AG04450 (cell line): ENCODE results near the gene TGM3. TPM values are rescaled to one million over a fixed set of nuclear protein-coding genes. Genes with fewer than 3 reads are reported as not detected.

Experiments
- CTCF ChIA-PET: fragments of 300-600, 350-600 bp; formaldehyde crosslinking; extraction: SDS; loops from one replicate; lab custom pipeline; 2022; ENCODE audit warnings: antibody characterized with exemption, inconsistent platforms; lab: Charles Lee
- POLR2A ChIA-PET: fragments of 350-600 bp; formaldehyde crosslinking; extraction: SDS; loops from one replicate; lab custom pipeline; 2021; ENCODE audit warnings: antibody characterized with exemption, inconsistent platforms; lab: Yijun Ruan, JAX
- DNase-seq: peaks from one replicate; pipeline ENCODE4 v3.0.0-alpha.2; 2011; ENCODE audit warnings: low read depth, low spot score
- H3K27ac ChIP-seq: one replicate; pipeline ENCODE4 v1.5.1; 2012; ENCODE audit warnings: low read depth, low read length, control low read depth
- H3K27me3 ChIP-seq: one replicate; pipeline ENCODE4 v1.6.0; 2012; ENCODE audit warnings: low read length; ENCODE audit not compliant: control insufficient read depth, insufficient read depth
- H3K4me3 ChIP-seq: 2 replicates; pipeline ENCODE4 v1.5.1; 2011; ENCODE audit warnings: mild to moderate bottlenecking, low read depth, low read length, control low read depth
- H3K9me3 ChIP-seq: 2 replicates; pipeline ENCODE4 v1.5.1; 2012; ENCODE audit warnings: low read length; ENCODE audit not compliant: control insufficient read depth, insufficient read depth
- CTCF ChIP-seq: IDR thresholded peaks from 2 replicates; pipeline ENCODE4 v1.5.1; 2011; ENCODE audit warnings: low read depth, low read length, control low read depth, inconsistent platforms
- polyA plus RNA-seq: library from polyadenylated mRNA; depleted of rRNA; stranded (reverse); fragments of >200 nt; gene quantifications from 2 replicates; pipeline ENCODE4 v1.2.3, GENCODE V29; 2011

Gene TGM3
- polyA plus RNA-seq, 1 experiment, result not detected

- no peak for DNase-seq
- TF ChIP-seq CTCF, result no peak
- peaks cover 8% of the 10 kb centered on the region for H3K27me3 ChIP-seq
- H3K27ac ChIP-seq, result no peak overlapping the region
- H3K9me3 ChIP-seq, result no peaks in the 10 kb centered on the region
- CTCF ChIA-PET, result no interaction called here
- no peak overlapping the region for H3K4me3 ChIP-seq
- POLR2A ChIA-PET, result no interaction called here
Observed at GRCh38 chr20:2290486-2290885, 5.3 kb upstream of the TGM3 start.

- Histone ChIP-seq H3K4me3 (no peak overlapping the region), H3K27ac (no peak overlapping the region), H3K9me3 (no peaks in the 10 kb centered on the region), H3K27me3 (peaks cover 12% of the 10 kb centered on the region)
- DNase-seq, result no peak
- no peak for TF ChIP-seq CTCF
- ChIA-PET POLR2A (no interaction called here), CTCF (no interaction called here)
Observed at GRCh38 chr20:2292416-2293110, 3.2 kb upstream of the TGM3 start.

GRCh38 chr20:2293486-2293885, 2.3 kb upstream of the TGM3 start:
- no peak for TF ChIP-seq CTCF
- no peak for DNase-seq
- Histone ChIP-seq H3K27ac (no peak overlapping the region), H3K4me3 (no peak overlapping the region), H3K9me3 (no peaks in the 10 kb centered on the region), H3K27me3 (peaks cover 12% of the 10 kb centered on the region)
- POLR2A ChIA-PET, result no interaction called here
- CTCF ChIA-PET, result no interaction called here

DNA sequence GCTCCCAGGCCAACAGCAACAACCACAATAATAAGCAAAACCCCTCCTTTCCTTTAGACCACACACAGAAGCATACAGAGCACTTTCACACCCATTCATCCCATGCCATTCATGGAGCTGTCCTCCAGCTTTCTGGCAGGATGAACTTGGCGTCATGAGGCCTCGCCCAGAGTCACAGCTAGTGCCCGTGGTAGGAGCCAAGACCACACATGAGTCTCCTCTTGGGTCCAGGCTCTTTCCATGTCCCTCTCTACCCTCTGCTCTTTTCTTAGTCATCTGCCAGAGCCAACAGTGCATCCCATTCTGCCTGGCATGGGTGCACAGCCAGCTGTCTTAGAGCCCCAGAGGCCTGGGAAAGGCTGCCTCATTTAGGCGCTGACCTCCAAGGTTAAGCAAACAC, 1.8 kb upstream of the TGM3 start:
- no peak for DNase-seq
- no peak for TF ChIP-seq CTCF
- Histone ChIP-seq H3K4me3 (no peak overlapping the region), H3K9me3 (no peaks in the 10 kb centered on the region), H3K27ac (no peak overlapping the region), H3K27me3 (peaks cover 12% of the 10 kb centered on the region)
- ChIA-PET POLR2A (no interaction called here), CTCF (no interaction called here)

- ChIA-PET CTCF (no interaction called here), POLR2A (no interaction called here)
- H3K9me3 ChIP-seq, result no peaks in the 10 kb centered on the region
- H3K27ac ChIP-seq, result no peak overlapping the region
- DNase-seq, result no peak
- no peak for TF ChIP-seq CTCF
- no peak overlapping the region for H3K4me3 ChIP-seq
- H3K27me3 ChIP-seq, result peaks cover 12% of the 10 kb centered on the region
Observed at GRCh38 chr20:2295286-2295685, 515 bp upstream of the TGM3 start.
